GM19023 (cell line): ENCODE data around the gene OBSCN.
"Not testable (repeated sequence)": the region's sequence is repeated elsewhere in the genome, so short reads cannot be mapped to it uniquely, and the experiment has no call there.

ENCODE experiments used
- ATAC-seq: cut with Tn5 transposase; IDR thresholded peaks from one replicate; pipeline ENCODE4 v1.9.1; 2021; ENCODE audit warnings: mild to moderate bottlenecking, moderate library complexity; ENCODE audit not compliant: unreplicated experiment

Gene OBSCN

DNA sequence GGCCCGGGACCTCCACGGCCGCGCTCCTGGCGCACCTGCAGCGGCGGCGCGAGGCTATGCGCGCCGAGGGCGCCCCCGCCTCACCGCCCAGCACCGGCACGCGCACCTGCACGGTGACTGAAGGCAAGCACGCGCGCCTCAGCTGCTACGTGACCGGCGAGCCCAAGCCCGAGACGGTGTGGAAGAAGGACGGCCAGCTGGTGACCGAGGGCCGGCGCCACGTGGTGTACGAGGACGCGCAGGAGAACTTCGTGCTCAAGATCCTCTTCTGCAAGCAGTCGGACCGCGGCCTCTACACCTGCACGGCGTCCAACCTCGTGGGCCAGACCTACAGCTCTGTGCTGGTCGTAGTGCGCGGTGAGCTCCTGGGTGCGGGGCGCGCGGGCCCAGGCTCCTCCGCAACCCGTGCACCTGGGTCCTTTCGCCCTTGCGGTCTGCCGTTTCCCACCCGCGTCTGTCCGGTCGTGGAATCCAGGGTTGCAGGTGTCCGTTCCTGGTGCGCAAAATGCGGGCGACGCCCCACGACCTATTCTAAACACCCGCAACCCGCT, 4.6 kb downstream of the OBSCN start:
- ATAC-seq = no peak

GRCh38 chr1:228212966-228213844, 5.4 kb downstream of the OBSCN start:
- peak; percentile 90 for ATAC-seq

DNA sequence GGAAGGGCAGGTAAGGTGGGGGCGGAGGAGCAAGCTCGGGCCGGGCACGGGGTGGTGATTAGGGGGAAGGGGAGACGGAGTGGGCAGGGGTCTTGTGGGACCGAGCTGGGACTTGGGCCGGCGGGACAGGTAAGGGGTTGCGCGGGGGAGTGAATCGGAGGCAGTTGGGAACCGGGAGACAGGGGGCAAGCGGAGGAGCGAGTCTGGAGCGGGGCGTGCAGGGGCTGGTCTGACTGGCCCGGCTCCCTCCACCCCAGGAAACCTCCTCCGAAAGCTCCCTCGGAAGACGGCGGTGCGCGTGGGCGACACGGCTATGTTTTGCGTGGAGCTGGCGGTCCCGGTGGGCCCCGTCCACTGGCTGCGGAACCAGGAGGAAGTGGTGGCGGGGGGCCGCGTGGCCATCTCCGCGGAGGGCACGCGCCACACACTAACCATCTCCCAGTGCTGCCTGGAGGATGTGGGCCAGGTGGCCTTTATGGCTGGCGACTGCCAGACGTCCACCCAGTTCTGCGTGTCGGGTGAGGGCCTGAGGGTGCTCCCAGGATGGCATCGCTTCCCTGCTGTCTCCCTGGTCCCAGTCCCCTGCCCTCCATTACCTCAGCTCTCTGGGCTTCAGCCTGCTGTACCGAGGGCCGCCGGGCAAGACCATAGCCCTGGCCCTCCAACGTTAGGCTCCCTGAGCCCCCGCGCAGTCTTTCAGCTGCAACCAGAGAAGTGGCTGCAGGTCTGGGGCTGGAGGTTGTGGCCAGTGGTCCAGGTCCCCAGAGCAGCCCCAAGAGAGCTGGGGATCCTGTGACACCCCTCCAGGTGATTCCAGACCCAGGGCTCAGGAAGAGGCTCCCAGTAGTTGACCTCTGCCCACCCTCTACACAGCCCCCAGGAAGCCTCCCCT, 6.3 kb downstream of the OBSCN start:
- ATAC-seq = no peak

DNA sequence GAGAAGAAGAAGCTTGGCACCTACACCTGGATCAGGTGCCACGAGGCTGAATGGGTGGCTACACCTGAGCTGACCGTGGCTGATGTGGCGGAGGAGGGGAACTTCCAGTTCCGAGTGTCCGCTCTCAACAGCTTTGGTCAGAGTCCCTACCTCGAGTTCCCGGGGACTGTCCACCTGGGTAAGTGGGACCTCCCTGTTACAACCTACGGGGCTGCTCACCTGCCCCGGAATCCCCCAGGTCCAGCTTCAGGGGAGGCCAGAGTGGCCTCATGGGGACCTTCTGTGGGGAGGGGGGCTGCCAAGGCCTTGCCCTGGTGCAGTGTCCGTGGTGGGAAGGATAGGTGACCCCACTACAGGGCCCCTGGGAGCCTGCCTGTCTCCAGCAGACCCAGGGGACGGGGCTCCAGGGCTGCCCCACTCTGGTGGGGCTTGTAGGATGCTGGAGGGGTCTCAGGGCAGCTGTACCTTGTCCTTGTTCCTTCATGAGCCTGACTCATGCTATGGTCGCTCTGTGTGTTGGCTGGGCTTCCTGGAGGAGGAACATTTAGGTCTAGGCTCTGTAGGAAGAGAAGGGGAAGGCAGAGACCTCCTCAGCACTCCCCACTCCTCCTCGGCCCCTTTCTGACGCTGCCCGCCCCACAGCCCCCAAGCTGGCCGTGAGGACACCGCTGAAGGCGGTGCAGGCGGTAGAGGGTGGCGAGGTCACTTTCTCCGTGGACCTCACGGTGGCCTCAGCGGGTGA, 7.2 kb downstream of the OBSCN start:
- no peak for ATAC-seq

DNA sequence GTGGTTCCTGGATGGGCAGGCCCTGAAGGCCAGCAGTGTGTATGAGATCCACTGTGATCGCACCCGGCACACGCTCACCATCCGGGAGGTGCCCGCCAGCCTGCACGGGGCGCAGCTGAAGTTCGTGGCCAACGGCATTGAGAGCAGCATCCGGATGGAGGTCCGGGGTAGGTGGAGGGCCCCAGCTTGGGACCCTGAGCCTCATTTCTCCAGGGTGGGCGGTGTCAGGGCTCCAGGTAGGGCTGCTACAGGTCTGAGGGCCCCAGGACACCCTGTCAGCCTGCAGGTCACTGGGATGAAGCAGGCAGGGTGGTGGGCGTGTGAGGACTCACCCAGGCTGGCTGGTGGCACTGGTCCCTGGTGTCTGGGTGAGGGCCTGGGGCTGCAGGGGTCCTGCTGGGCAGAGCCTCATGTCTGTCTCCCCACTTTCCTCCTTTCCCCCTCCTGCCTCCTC, 7.8 kb downstream of the OBSCN start:
- ATAC-seq = no peak

DNA sequence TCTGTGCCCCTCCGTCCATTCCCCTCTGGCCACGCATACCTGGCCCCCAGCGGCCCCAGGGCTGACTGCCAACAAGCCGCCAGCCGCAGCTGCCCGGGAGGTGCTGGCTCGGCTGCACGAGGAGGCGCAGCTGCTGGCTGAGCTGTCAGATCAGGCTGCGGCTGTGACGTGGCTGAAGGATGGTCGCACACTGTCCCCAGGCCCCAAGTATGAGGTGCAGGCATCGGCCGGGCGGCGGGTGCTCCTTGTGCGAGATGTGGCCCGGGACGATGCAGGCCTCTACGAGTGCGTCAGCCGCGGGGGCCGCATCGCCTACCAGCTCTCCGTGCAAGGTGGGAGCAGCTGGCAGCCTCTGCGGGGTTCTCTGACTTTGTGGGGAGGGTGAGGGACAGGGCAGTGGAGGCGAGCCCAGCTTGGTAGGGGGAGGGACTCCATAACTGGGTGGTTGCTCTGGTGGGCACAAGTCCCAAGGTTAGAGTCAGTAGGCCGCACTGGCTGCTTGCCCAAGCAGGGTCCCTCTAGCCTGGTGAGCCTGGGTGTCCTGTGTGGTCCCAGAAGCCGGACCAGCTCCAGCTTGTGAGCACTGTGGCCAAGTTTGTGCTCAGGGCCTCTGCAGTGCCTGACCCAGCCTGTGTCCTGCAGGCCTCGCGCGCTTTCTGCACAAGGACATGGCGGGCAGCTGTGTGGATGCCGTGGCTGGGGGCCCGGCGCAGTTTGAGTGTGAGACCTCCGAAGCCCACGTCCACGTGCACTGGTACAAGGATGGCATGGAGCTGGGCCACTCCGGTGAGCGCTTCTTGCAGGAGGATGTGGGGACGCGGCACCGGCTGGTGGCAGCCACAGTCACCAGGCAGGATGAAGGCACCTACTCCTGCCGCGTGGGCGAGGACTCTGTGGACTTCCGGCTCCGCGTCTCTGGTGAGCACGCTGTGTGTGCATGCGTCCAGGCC, 8.8 kb downstream of the OBSCN start:
- no peak for ATAC-seq

GRCh38 chr1:228217551-228218344, 9.9 kb downstream of the OBSCN start:
- ATAC-seq = no peak

DNA sequence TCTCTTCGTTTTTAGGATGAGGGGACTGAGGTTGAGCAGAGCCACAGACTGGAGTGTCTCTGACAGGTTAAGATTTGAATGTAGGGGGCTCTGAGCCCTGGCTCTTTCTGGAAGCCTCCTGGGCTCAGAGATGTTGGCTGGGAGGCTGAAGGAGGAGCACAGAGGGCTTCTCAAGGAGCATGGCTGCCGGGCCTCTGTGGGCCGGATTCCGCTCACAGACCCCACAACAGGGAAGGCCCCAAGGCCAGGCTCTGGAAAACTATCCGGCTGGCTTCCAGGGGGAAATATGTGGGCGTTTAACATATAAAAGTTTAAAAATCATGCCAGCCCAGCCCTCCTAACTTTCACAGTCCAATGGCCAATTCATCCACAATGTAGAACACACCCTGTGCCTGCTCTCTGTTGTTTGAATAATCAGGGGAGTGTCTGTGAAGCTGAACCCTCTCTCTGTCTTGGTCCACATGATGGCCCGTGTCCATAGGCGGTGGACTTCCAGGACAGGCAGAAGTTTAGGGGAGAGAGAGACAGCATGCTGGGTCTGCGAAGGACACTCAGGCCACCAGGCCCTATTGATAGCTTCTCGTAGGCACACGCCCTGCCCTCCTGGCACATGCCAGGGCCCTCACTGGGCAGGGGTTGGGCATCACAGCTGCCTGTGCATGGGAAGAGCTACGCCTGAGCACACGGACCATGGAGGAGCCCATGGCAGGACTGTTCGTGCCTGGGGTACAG, 10.8 kb downstream of the OBSCN start:
- ATAC-seq = no peak

- ATAC-seq = no peak
Measured at GRCh38 chr1:228219245-228219961, 11.6 kb downstream of the OBSCN start.

DNA sequence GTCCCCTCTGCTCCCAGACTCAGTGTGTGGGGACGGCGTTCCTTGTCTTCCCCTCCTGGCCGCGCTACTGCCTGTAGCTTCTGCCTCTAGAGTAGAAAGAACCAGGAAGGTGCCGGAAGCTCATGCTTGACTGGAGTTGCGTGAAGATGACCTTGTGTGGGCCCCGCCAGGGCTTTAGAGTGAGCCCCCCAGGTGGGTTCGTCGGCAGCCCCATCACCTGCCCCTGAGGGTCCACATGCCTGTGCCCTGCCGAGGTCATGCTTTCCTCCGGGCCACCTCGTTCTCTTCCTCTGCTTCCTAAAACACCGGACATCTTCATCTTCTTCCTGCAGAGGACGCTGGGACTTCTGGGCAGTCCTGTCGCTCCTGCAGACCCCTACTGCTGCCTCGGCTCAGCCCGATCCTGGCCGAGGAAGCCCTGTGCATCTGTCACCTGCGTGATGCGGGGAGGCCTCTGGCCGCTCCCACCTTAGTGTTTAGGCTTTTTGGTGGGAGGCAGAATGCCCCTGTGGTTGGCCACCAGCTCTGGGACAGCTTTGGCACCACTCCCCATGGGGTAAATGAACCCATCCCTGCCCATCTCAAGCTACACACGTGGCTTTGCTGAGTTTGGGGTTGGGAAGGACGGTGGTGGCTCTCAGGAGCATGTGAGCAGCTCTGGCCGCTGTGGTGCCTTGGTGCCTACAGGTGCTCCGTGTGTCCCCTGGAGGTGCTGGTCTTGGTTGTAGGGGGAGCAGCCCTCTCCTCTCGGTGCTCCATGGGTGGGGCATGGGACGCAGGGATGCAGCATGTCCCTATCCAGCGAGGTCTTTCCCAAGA, 12.3 kb downstream of the OBSCN start:
- ATAC-seq = no peak

DNA sequence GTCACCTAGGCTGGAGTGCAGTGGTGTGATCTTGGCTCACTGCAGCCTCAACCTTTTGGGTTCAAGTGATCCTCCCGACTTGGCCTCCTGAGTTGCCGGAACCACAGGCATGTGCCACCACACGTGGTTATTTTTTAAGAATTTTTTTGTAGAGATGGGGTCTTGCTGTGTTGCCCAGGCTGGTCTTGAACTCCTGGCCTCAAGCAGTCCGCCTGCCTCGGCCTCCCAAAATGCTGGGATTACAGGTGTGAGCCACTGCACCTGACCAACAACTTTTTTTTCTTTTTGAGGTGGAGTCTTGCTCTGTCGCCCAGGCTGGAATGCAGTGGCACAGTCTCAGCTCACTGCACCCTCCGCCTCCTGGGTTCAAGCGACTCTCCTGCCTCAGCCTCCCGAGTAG, 13.3 kb downstream of the OBSCN start:
- ATAC-seq = not testable (repeated sequence)

- ATAC-seq = no peak
Measured at GRCh38 chr1:228222548-228222947, 14.7 kb downstream of the OBSCN start.

DNA sequence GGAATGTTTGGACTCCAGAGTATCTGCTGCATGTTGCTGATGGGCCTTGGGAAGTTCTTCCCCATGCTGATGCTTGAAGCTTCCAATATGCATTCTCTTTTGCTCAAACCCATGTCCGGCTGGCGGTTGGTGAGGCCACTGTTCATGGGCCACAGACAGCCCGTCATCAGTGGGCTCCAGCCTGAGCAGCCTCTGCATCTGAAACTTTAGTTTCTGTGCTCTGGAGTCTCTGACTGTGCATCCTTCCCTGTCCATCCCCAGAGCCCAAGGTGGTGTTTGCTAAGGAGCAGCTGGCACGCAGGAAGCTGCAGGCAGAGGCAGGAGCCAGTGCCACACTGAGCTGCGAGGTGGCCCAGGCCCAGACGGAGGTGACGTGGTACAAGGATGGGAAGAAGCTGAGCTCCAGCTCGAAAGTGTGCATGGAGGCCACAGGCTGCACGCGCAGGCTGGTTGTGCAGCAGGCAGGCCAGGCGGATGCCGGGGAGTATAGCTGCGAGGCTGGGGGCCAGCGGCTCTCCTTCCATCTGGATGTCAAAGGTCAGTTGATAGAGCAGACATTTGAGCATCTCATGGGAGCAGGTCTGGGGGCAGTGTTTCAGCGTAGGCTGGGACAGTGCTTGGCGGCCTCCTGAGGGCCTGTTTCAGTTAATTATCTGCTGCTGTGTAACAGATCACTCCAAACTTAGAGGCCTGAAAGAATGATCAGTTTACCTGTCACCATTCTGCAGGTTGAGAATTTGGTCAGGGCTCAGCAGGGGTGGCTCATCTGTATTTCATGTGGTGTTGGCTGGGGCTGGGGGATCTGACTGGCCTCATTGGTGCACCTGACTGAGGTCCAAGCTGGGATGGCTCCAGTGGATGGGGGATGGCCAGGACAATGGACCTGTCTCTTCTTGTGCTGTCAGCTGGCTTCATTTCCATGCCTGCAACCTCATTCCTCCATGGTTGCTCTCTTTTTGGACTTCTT, 16.6 kb downstream of the OBSCN start:
- ATAC-seq = no peak

DNA sequence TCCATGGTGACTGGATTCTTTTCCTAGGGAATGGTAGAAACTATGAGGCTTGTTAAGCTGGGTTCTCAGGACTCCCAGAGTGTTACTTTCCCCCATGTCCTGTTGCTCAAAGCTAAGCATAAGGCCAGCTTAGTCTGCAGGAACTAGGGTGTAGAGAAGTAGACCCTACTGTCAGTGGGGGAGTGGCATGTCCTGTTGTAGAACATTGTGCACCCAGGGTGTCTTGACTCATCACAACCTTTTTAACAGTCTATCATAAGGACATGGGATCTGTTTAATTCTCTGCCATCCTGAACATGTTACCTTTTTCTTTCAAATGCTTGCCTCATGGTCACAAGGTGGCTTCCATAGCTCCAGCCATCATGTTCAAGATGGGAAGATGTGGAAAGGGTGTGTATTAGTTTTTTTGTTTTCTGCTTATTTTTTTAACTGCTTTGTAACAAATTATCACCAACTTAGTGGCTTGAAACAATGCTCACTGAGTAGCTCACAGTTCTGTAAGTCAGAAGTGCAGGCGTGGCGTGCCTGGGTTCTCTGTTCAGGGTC, 17.4 kb downstream of the OBSCN start:
- no peak for ATAC-seq

GRCh38 chr1:228225740-228226139, 17.9 kb downstream of the OBSCN start:
- no peak for ATAC-seq
